ENCODE measurements around the gene BACH2.

Gene BACH2

DNA sequence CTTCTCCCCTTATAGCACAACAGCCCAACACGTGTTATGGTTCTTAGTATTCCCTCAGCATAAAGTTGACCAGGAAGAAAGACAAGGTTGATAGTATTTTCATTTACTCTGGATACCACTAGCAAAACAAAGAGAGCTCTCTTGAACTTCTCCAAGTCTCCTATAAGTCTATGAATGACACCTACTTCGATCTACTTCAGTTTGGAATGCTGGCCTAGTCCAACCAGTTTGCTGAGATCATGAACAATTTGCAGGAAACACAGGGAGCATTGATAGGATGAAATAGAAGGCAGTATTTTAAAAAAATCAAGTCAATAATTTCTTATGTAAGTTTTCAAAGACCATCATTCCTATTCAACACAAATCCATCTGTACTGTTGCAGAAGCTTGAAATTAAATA lies 308.8 kb downstream of the BACH2 start:
- no peak for TF ChIP-seq POLR2AphosphoS5 (IDR thresholded peaks at IDR 0.05; ENCODE audit: low read depth, low read length)

DNA sequence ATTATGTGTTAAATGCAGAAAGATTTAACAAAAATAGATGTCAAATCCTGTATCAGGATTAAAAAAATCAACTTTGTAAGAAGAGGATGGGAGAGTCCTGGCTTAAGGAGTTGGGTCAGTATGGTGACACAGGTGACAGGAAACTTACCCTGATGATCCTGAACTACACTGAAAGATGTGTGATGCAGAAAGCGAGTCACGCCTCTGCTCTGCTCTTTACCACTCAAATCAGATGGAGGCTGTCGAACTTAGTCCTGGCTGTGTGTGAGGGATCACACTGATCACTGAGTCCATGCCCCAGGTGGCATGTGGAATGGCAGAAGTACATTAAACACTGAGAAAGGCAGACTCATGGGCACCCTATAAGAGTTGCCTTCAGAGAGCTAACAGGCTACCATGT lies 309.5 kb downstream of the BACH2 start:
- no peak for TF ChIP-seq FOXP2 (optimal IDR thresholded peaks at IDR 0.05; ENCODE audit: borderline replicate concordance, extremely low read depth, extremely low read length, insufficient read depth)
- TF ChIP-seq, protein P1, sequence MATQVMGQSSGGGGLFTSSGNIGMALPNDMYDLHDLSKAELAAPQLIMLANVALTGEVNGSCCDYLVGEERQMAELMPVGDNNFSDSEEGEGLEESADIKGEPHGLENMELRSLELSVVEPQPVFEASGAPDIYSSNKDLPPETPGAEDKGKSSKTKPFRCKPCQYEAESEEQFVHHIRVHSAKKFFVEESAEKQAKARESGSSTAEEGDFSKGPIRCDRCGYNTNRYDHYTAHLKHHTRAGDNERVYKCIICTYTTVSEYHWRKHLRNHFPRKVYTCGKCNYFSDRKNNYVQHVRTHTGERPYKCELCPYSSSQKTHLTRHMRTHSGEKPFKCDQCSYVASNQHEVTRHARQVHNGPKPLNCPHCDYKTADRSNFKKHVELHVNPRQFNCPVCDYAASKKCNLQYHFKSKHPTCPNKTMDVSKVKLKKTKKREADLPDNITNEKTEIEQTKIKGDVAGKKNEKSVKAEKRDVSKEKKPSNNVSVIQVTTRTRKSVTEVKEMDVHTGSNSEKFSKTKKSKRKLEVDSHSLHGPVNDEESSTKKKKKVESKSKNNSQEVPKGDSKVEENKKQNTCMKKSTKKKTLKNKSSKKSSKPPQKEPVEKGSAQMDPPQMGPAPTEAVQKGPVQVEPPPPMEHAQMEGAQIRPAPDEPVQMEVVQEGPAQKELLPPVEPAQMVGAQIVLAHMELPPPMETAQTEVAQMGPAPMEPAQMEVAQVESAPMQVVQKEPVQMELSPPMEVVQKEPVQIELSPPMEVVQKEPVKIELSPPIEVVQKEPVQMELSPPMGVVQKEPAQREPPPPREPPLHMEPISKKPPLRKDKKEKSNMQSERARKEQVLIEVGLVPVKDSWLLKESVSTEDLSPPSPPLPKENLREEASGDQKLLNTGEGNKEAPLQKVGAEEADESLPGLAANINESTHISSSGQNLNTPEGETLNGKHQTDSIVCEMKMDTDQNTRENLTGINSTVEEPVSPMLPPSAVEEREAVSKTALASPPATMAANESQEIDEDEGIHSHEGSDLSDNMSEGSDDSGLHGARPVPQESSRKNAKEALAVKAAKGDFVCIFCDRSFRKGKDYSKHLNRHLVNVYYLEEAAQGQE (IDR thresholded peaks at IDR 0.05; ENCODE audit: insufficient read depth in 1 of 2, low read depth in 2 of 2, low read length in 2 of 2) = no peak
- no peak for TF ChIP-seq TAF1 (IDR thresholded peaks at IDR 0.05; ENCODE audit: borderline replicate concordance, insufficient read depth, low read length)
- no peak for TF ChIP-seq POLR2AphosphoS5 (IDR thresholded peaks at IDR 0.05; ENCODE audit: low read depth, low read length)
- no peak for TF ChIP-seq SIN3A (IDR thresholded peaks at IDR 0.05; ENCODE audit: borderline replicate concordance, insufficient read depth, low read length)

- TF ChIP-seq, protein P1 (IDR thresholded peaks at IDR 0.05; ENCODE audit: insufficient read depth in 1 of 2, low read depth in 2 of 2, low read length in 2 of 2) = no peak
- TF ChIP-seq TAF1 (IDR thresholded peaks at IDR 0.05; ENCODE audit: borderline replicate concordance, insufficient read depth, low read length) (no peak), FOXP2 (optimal IDR thresholded peaks at IDR 0.05; ENCODE audit: borderline replicate concordance, extremely low read depth, extremely low read length, insufficient read depth) (no peak), POLR2AphosphoS5 (IDR thresholded peaks at IDR 0.05; ENCODE audit: low read depth, low read length) (no peak), SIN3A (IDR thresholded peaks at IDR 0.05; ENCODE audit: borderline replicate concordance, insufficient read depth, low read length) (no peak)
These were observed 310.0 kb downstream of the BACH2 start for GRCh38 chr6:89986650-89987074.

DNA sequence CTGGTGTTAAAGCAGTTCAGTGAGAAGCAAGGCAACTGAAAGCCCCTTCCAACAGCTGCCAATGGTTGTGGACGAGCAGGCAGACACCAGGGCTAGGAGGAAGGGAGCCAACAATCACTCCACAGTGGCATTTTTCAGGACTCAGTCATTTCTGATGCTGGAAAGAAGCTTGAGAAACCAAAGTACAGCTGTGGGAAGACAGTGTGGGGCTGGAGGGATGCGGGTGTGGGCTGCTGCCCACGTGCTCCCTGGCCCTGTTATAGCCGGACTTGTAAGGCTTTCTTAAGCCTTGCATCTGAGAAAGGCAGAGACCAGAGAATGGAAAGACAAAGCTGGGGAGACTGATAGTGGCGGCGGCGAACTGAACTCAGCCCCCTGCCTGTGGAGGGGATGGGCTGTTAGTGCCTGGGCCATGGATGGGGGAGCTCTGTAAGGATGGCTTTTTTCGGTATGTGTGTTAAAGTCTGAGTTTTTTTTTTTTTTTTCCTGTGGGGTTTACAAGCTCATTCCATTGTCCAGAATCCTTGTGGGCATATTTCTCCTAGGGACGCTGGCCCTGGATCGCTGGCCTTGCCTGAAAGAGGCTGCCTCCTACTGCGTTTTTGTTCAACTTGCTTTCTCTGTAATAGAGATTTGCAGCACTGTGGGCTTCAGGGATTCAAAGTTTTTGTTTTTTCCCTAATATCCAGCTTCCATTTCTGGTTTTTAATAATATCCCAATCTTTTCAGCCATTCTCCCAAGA lies 310.7 kb downstream of the BACH2 start:
- TF ChIP-seq FOXP2 (optimal IDR thresholded peaks at IDR 0.05; ENCODE audit: borderline replicate concordance, extremely low read depth, extremely low read length, insufficient read depth) = no peak
- 0 out of 2 replicates have a peak, but pooled peaks have one; percentile 61 for TF ChIP-seq SIN3A (IDR thresholded peaks at IDR 0.05; ENCODE audit: borderline replicate concordance, insufficient read depth, low read length)
- TF ChIP-seq TAF1 (IDR thresholded peaks at IDR 0.05; ENCODE audit: borderline replicate concordance, insufficient read depth, low read length) = no peak
- TF ChIP-seq POLR2AphosphoS5 (IDR thresholded peaks at IDR 0.05; ENCODE audit: low read depth, low read length) = peak; percentile 3; the same call in 1 of the 2 replicates
- TF ChIP-seq, protein P1 (IDR thresholded peaks at IDR 0.05; ENCODE audit: insufficient read depth in 1 of 2, low read depth in 2 of 2, low read length in 2 of 2) = no peak

DNA sequence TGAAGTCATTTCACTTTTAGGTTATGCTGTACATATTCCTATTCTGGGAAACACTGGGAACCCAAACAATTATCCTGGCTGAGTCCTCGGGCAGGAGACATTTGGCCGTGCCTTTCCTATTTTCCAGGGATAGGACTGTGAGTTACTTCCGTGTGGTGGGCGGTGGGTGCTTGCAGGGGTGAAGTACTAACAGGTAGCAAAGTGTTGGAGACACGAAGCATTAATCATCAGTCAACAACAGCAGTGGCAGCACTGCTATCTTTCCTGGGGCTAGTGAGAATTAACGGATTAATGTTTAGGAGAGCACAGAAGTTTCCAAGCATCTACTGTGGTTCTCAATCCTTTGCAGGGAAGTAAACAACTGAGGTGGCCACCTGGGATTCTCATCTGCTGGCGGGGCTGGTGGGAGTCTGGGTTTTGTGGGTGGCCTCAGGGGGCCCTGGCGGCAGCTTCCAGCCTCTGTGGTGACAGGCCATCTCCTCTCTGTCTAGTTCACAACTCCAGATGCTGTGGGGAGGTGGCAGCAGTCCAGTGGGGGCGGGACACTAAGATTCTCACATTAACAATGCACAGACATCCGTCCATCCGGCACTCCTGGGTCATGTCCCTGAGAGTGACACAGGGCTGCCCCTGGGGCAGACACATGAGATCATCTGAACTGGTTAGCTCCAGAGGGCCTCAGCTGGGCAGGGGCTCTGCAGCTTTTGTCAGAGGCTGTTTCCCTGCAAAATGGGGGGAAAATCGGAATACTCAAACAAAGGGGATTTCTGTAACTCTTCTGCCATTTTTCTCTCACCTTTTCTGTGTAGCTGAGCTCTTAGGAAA lies 311.5 kb downstream of the BACH2 start:
- no peak for TF ChIP-seq SIN3A (IDR thresholded peaks at IDR 0.05; ENCODE audit: borderline replicate concordance, insufficient read depth, low read length)
- TF ChIP-seq FOXP2 (optimal IDR thresholded peaks at IDR 0.05; ENCODE audit: borderline replicate concordance, extremely low read depth, extremely low read length, insufficient read depth) = peak; percentile 98
- TF ChIP-seq POLR2AphosphoS5 (IDR thresholded peaks at IDR 0.05; ENCODE audit: low read depth, low read length) = peak; percentile 33
- no peak for TF ChIP-seq TAF1 (IDR thresholded peaks at IDR 0.05; ENCODE audit: borderline replicate concordance, insufficient read depth, low read length)
- TF ChIP-seq, protein P1 (IDR thresholded peaks at IDR 0.05; ENCODE audit: insufficient read depth in 1 of 2, low read depth in 2 of 2, low read length in 2 of 2) = 0 out of 4 replicates have a peak, but pooled peaks have one; percentile 15 to 30

Data from PFSK-1 (cell line).